ENCODE results near the gene WDR1.
A peak's percentile ranks its signal among the peaks of the same experiment; 100 is the strongest.

Gene WDR1

DNA sequence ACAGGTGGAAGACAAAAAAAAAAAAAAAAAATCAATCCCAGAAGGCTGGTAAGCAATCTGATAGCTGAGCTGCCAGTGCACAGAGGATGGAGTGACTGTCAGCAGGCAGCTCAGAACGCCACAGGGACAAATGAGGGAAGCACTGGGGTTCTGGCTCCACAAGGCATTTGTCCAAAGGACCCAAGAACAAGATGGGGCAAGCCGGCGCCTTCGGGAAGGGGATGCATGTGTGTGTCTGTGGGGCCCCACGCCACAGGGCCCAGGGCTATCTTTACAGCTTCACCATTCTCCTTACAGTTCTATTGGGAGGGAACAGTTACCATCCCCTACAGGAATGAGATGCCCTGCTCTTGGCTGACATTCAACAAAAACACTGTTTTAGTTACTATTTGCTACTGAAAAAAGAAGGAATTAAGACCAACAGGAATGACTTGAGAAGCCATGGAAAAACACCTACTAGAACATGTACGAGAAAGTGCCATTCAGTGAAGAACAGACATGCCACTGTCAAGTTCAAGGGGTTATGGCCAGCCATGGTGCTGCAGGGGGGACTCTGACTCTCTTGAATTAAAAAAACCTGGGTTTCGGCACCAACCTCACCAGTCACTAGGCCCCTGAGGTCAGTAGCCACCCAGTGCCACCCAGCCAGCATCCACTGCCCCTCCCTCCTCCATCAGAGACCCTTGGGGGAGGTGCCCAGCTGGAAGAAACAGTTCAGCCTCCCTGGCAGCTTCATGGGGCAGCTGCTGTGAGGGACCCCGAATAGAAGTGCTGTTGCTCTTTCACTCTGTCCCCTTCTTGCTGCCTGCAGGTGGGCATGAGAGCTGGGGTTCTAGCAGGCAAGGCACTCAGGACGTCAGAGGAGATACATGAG, 18.5 kb downstream of the WDR1 start:
- DNase-seq (ENCODE audit: low read depth), result no peak
- TF ChIP-seq, protein P1, sequence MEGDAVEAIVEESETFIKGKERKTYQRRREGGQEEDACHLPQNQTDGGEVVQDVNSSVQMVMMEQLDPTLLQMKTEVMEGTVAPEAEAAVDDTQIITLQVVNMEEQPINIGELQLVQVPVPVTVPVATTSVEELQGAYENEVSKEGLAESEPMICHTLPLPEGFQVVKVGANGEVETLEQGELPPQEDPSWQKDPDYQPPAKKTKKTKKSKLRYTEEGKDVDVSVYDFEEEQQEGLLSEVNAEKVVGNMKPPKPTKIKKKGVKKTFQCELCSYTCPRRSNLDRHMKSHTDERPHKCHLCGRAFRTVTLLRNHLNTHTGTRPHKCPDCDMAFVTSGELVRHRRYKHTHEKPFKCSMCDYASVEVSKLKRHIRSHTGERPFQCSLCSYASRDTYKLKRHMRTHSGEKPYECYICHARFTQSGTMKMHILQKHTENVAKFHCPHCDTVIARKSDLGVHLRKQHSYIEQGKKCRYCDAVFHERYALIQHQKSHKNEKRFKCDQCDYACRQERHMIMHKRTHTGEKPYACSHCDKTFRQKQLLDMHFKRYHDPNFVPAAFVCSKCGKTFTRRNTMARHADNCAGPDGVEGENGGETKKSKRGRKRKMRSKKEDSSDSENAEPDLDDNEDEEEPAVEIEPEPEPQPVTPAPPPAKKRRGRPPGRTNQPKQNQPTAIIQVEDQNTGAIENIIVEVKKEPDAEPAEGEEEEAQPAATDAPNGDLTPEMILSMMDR (conservative IDR thresholded peaks at IDR 0.05; ENCODE audit: low read depth, low read length), result no peak
- no peak overlapping the region for H3K4me3 ChIP-seq (ENCODE audit: low read depth, low read length)

- TF ChIP-seq, protein P1 (conservative IDR thresholded peaks at IDR 0.05; ENCODE audit: low read depth, low read length), result no peak
- H3K4me3 ChIP-seq (ENCODE audit: low read depth, low read length), result no peak overlapping the region
- no peak for DNase-seq (ENCODE audit: low read depth)
These were observed 19.6 kb downstream of the WDR1 start for GRCh38 chr4:10096978-10097335.

DNA sequence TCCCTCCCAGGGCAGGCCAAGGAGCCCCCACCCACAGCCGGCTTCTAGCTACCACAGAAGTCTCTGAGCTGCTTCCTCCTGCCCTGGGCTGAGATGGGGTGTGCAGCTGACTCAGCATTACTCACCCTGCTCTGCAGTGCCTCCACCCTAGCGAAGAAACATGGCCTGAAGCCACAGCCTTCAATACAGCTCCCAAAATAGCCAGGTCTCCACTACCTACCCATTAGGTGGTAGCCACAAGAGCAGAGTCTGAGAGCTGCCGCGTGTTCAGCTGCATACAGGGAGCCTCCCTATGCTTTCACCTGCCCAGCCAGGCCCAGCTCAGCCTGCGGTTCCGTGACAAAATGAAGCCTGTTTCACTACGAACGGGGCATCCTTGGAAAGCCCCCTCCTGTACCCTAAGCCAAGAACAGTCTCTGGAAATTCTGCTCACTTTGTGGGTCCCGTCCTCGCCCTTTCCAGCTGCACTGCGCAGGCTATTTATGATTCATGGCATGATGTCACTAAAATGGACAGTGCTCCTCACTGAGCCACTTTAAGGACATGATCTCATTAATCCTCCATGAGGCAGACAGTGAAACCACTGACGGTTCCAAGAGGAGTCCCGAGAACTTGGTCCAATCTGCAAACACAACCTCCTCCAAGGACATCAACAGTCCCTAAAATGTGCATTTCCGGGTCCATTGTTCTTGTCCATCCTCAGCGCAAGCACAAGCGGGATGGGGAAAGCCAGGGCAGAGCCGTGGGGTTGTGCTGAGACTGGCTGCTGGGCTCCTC, 20.2 kb downstream of the WDR1 start:
- no peak overlapping the region for H3K4me3 ChIP-seq (ENCODE audit: low read depth, low read length)
- DNase-seq (ENCODE audit: low read depth), result peak; percentile 96
- TF ChIP-seq, protein P1 (conservative IDR thresholded peaks at IDR 0.05; ENCODE audit: low read depth, low read length), result no peak

DNA sequence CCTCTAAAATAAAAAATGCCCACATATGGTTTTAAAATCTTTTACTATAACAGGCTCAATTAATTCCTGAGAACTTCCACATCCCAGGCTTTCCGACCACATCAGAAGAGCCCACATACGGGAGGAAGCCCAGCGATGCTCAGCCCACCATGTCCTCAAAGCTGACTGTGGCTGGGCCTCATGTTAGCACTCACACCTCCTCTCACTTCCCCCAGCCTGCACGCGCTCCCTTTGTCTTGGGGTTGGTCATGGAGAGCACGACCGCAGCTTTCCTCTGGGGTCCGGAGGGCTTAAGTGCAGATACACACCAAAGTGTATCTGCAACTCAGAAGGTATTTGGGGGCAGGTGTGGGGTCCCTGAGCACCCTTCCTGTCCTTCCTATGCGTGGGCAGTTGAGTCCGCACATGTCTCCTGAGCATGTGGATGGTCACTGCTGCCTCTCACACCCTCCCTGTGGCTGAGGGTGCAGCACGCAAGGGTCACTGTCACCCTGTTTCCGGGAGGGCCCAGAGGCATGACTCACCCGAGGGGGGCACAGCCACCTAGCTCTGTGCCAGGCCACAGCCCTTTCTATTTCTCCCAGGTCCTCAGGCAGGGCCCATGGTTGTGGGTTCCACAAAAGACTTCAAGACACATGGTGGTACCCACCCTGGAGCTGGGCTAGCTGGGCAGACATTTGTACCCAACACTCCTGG, 21.2 kb downstream of the WDR1 start:
- DNase-seq (ENCODE audit: low read depth), result no peak
- TF ChIP-seq, protein P1 (conservative IDR thresholded peaks at IDR 0.05; ENCODE audit: low read depth, low read length), result no peak

GRCh38 chr4:10094841-10095240, 21.8 kb downstream of the WDR1 start:
- H3K4me3 ChIP-seq (ENCODE audit: low read depth, low read length), result no peak overlapping the region
- no peak for DNase-seq (ENCODE audit: low read depth)
- TF ChIP-seq, protein P1 (conservative IDR thresholded peaks at IDR 0.05; ENCODE audit: low read depth, low read length), result no peak

More for the DNA sequence above, 21.2 kb downstream of the WDR1 start:
- no peak overlapping the region for H3K4me3 ChIP-seq (ENCODE audit: low read depth, low read length)

DNA sequence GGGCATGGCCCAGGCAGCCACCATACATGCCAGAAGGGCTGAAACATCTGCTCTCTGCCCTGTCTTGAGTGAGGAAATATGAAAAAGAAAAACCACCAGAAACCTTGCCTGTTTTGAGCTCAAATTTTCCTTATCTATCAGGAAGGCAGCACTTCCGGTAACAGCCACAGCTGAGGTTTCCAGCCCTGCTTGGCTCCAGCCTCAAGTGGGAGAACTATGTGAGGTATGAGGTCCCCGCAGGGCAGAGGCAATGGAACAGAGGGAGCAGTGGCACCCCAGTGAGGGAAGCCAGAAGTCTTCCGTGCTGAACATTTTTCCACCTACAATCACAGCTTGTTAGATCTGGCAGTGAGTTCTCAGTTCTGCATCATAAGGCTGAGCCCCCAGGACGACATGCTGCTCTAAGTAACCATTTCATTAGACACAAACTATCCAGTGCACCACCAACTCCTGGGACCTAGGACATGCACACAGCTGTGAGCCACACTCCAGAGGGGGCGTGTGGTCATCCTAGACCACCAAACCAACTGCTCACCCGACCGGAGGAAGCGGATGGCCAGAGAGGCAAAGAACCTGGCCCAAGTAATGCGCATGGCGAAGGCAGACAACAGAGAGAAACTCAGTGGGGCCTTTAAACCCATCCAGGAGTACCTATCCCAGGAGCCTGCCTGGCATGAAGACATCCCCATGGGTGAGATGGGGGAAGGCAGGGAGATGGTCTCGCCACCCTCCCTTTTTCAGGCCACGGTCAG, 22.6 kb downstream of the WDR1 start:
- TF ChIP-seq, protein P1 (conservative IDR thresholded peaks at IDR 0.05; ENCODE audit: low read depth, low read length), result peak; percentile 2
- H3K4me3 ChIP-seq (ENCODE audit: low read depth, low read length), result no peak overlapping the region
- DNase-seq (ENCODE audit: low read depth), result peak; percentile 99

All from choroid plexus epithelial cell (primary cell).